Measurements from ENCODE around the gene ATP1B1.
"Not testable (repeated sequence)": the region's sequence is repeated elsewhere in the genome, so short reads cannot be mapped to it uniquely, and the experiment has no call there.

Gene ATP1B1

GRCh38 chr1:169118227-169118626 lies 11.7 kb downstream of the ATP1B1 start:
- DNase-seq = no peak

- no peak for DNase-seq
These were observed 12.9 kb downstream of the ATP1B1 start for GRCh38 chr1:169119405-169119804.

GRCh38 chr1:169120066-169120465 lies 13.6 kb downstream of the ATP1B1 start:
- DNase-seq = no peak

GRCh38 chr1:169121146-169121923 lies 14.8 kb downstream of the ATP1B1 start:
- DNase-seq = no peak

DNA sequence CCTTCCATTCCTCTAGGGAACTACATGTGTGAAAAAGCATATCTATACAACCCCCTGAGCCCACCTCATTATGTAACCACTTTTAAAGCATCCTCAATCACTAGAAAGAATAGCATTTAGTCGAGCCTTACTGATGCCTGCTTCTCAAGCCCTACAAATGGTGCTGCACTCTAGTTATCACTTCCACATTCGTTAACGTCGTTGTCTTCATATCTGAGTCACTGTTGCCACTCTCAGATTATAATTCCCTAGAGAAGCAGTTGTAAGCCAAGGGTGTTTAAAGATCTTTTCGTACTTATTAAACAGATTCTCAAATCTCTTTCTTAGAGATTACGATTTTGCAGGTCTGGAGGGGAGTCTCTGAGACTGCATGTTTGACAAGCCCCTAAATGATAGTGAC lies 16.5 kb downstream of the ATP1B1 start:
- DNase-seq = no peak

GRCh38 chr1:169124459-169124858 lies 18.0 kb downstream of the ATP1B1 start:
- no peak for DNase-seq

- DNase-seq = not testable (repeated sequence)
These were observed 19.1 kb downstream of the ATP1B1 start for GRCh38 chr1:169125597-169125996.

DNA sequence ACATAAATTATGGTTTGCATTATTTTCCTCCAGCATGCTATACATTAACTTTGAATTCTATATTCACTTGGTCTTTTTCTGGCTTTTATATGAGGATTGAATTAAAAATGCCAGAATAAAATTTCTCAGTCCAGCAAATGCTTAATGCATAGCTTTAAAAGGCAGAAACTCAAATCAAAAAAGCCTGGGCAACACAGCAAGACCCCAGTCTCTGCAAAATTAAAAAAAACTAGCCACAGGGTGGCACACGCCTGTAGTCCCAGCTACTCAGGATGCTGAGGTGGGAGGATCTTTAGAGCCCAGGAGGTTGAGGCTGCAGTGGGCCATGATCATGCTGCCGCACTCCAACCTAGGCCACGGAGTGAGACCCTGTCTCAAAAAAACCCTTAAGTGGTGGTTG lies 19.8 kb downstream of the ATP1B1 start:
- no peak for DNase-seq

DNA sequence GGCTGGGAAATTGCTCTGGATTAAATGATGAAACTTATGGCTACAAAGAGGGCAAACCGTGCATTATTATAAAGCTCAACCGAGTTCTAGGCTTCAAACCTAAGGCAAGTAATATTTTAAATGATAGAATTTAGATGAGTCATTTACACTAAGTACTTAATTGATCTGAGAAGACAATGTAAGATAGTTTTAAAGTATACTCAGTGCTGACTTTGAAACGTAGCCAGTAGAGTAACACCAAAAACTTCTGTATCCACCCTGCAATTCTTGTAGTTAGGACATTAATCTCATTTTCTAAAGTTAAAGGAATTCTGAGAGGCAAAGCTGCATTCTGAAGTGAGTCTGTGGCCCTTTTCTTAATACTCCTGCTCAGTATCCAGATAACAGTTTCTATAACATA lies 20.8 kb downstream of the ATP1B1 start:
- no peak for DNase-seq

- no peak for DNase-seq
These were observed 22.1 kb downstream of the ATP1B1 start for GRCh38 chr1:169128562-169128961.

GRCh38 chr1:169129109-169129784 lies 22.8 kb downstream of the ATP1B1 start:
- no peak for DNase-seq

DNA sequence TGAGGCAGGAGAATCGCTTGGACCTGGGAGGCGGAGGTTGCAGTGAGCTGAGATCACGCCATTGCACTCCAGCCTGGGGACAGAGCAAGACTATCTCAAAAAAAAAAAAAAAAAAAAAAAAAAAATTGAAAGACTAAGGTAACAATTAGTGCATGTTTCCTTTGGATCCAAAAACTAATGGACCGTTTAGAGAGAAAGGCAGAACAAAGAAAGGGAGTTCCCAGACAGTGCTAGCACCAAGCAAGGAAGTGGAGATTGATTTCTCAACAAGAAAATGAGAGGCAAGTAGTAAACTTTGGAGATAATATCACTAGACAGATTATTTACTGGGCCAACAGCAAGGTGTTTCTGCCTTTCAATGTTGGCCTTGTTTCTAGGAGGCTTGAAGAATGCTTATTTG lies 24.2 kb downstream of the ATP1B1 start:
- DNase-seq = no peak

- DNase-seq = no peak
These were observed 26.2 kb downstream of the ATP1B1 start for GRCh38 chr1:169132512-169133227.

DNA sequence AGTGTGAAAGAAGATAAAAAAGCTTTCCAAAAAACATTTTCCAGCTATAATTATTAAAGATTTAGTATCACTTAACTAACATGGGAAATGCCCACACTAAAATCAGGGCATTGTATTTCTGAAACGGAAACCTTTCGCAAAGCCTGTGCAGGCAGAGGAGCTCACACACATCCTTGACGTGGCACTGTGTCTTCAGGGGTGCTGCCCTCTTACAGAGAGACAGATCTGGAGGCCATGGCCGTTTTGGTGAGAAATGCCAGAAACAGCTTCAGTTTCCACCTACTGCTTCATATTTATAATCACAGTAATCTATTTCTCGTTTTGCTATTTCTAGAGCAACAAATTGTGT lies 26.7 kb downstream of the ATP1B1 start:
- DNase-seq = no peak

DNA sequence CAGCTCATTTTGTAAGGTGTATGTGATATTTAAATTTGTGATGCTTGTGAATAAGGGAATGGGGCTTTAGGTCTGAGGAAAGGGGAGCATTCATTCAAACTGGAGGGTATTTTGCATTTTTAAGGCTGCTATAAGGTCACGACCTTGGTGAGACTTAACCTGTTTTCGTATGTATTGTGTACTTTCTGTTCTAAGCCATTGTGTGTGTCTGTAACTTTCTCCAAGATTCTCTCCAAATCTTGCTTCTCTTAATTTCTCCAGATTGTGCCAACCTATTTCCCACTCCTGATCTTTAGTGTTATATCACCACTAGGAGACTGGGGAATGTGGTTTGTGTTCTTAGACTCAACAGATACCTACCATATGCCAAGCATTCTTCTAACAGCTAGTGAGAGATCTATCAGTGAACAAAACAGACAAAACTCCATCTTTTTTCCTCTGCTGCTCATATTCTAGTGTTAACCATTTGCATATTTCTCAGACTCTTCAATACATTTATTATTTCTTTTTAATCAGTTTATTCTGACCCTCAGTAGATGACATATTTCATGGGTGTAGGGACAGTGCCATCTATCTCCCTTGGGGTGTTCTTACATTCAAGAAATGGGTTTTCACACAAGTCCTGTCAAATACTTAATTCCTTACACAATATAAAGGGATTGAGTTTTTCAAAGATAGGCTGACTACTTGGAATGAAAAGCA lies 27.5 kb downstream of the ATP1B1 start:
- no peak for DNase-seq

- DNase-seq = no peak
These were observed 30.9 kb downstream of the ATP1B1 start for GRCh38 chr1:169137357-169137756.

DNA sequence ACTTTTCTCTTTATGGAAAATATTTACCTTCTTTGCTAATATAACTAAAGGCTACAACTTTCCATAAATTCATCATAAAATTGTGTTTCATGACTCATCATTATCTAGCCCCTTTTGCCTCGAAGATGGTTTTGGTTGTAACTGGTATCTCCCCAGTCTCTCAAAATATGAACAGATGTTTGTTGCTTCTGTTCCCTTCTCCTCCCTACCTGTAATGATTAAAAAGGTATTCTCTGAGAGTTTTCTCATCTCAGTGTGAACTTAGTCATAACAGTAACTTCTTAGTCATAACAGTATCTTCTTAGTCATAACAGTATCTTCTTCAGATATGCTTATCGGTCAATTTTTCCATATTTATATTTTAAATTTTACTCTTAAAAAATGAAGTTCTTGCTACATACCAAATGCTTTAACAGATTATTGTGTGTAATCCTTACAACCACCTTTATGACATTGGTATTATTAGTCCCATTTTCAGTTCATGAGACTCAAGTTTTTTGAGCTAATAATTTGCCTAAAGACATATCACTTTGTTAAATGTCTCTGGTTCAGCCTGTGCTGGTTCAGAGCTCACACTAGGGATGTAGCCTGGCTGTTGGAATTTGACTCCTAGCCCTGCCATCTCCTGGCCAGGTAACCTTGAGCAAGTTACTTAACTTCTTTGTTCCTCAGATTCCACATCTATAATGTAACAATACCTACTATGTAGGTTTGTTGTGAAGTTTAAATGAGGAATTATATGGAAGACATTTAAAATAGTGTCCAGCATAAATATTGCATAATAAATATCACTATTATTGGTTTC lies 32.6 kb downstream of the ATP1B1 start:
- no peak for DNase-seq

DNA sequence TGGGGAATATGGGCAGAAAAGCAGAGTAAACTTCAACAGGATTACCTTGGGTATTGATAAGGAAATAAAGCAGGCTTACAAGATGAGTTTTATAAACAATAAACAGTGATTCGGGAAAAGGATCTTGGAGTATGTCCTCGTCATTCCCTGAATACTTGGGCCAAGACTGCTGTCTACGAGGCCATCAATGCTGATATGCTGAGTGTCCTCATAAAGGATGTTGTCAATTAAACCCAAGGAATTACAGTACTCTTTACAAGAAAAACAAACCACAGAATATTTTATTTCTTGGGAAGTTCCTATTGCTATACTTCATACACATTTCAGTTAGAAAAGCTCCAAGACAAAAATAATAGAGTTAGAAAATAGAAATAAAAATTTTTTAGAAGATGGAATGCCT lies 34.9 kb downstream of the ATP1B1 start:
- no peak for DNase-seq

GRCh38 chr1:169142129-169142528 lies 35.6 kb downstream of the ATP1B1 start:
- DNase-seq = no peak

DNA sequence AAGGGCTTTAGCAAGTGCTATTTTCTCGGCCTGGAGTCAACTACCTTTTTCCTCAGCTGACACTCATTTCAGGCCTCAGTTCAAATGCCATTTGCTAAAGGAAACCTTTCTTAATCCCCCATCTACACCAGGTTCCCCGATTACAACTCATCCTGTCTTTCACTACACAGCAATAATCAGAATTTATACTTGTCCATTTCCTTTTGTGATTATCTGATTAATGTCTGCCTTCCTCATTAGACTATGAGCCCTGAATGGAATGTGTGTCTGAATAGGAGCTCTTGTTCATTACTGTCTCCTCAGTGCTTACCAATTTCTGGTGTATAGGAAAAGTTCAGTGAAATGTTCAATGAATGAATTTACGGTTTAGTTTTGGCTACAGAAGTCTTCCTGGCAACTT lies 36.9 kb downstream of the ATP1B1 start:
- DNase-seq = no peak

GRCh38 chr1:169143984-169144383 lies 37.5 kb downstream of the ATP1B1 start:
- DNase-seq = no peak

GRCh38 chr1:169144941-169145626 lies 38.6 kb downstream of the ATP1B1 start:
- no peak for DNase-seq

All from hematopoietic multipotent progenitor cell treated with erythropoietin and hydrocortisone succinate and interleukin-3 and kit ligand, for 6 days (in vitro differentiated cells).